ENCODE results near the gene ESRRG. TPM values are rescaled to one million over a fixed set of nuclear protein-coding genes. Genes with fewer than 3 reads are reported as not detected.

Gene ESRRG
- total and polyA plus RNA-seq, 2 of the 8 experiments (the other 6 are each of a cell fraction or from before 2014, with no cell fraction given): 0.59 to 1.4 TPM

GRCh38 chr1:216665406-216665805, 57.8 kb downstream of the ESRRG start:
- Histone ChIP-seq H3K14ac (ENCODE audit: insufficient read length) (no peak overlapping the region), H3K4me2 (ENCODE audit: insufficient read depth in 1 of 2, low read depth in 2 of 2, low read length in 2 of 2) (no peak overlapping the region), H3K79me1 (ENCODE audit: low read depth, low read length) (no peaks in the 10 kb centered on the region), H4K5ac (ENCODE audit: insufficient read length, low read depth, low read length) (no peak overlapping the region), H3K9ac (replicated peaks in 1 of 4; ENCODE audit: extremely low read depth in 1 of 4, low read depth in 3 of 4, low read length in 3 of 4) (no peak overlapping the region), H3K9me3 (ENCODE audit: insufficient read depth in 2 of 2, low read depth in 1 of 2, low read length in 1 of 2) (no peaks in the 10 kb centered on the region), H3K4ac (replicated peaks; ENCODE audit: insufficient read length, low read depth, low read length) (no peak overlapping the region), H3K4me3 (ENCODE audit: extremely low read depth in 1 of 4, insufficient read depth in 2 of 4, low read depth in 3 of 4, low read length in 4 of 4) (no peak overlapping the region), H4K20me1 (replicated peaks in 1 of 2; ENCODE audit: control insufficient read depth in 1 of 2, insufficient read depth in 2 of 2, low read length in 2 of 2) (no peaks in the 10 kb centered on the region), H2BK120ac (replicated peaks; ENCODE audit: low read depth, low read length) (no peak overlapping the region), H2BK5ac (ENCODE audit: low read depth, low read length) (no peak overlapping the region), H3K27me3 (replicated peaks in 1 of 4; ENCODE audit: control insufficient read depth in 3 of 4, extremely low read depth in 1 of 4, insufficient read depth in 3 of 4, low read length in 3 of 4) (no peaks in the 10 kb centered on the region), H3K56ac (replicated peaks; ENCODE audit: insufficient read length, low read depth, low read length) (no peak overlapping the region), H2BK20ac (ENCODE audit: low read length) (no peak overlapping the region), H3K27ac (ENCODE audit: low read depth, low read length) (no peak overlapping the region), H3K23me2 (ENCODE audit: low read depth, low read length) (no peaks in the 10 kb centered on the region), H4K91ac (replicated peaks; ENCODE audit: insufficient read length, low read length) (no peak overlapping the region), H3K79me2 (ENCODE audit: control insufficient read depth in 1 of 2, insufficient read depth in 2 of 2, low read length in 2 of 2) (no peaks in the 10 kb centered on the region), H3K36me3 (ENCODE audit: control insufficient read depth in 2 of 4, insufficient read depth in 4 of 4, low read length in 3 of 4) (no peaks in the 10 kb centered on the region), H3K23ac (ENCODE audit: insufficient read length) (no peak overlapping the region), H4K8ac (ENCODE audit: extremely low read depth, insufficient read depth, low read length) (no peak overlapping the region), H2AK5ac (ENCODE audit: low read depth, low read length) (no peak overlapping the region), H3K18ac (ENCODE audit: extremely low read depth, low read length) (no peak overlapping the region), H2AFZ (ENCODE audit: low read length) (no peak overlapping the region), H2BK12ac (ENCODE audit: low read depth, low read length) (no peak overlapping the region), H2BK15ac (ENCODE audit: low read length) (no peak overlapping the region), H3K4me1 (replicated peaks in 1 of 4; ENCODE audit: control insufficient read depth in 3 of 4, insufficient read depth in 4 of 4, low read length in 3 of 4) (no peaks in the 10 kb centered on the region)
- FAIRE-seq: no peak
- DNase-seq (ENCODE audit: low read depth in 1 of 2, low spot score in 2 of 2): no peak
- TF ChIP-seq MAX (IDR thresholded peaks at IDR 0.05): no peak
- TF ChIP-seq TAF1 (IDR thresholded peaks at IDR 0.05; ENCODE audit: low read depth, low read length): no peak
- TF ChIP-seq HDAC6 (IDR thresholded peaks at IDR 0.05; ENCODE audit: low read depth, low read length): no peak
- no peak for TF ChIP-seq SP1 (IDR thresholded peaks at IDR 0.05; ENCODE audit: low read depth, low read length)
- TF ChIP-seq ASH2L (IDR thresholded peaks at IDR 0.05; ENCODE audit: low read length): no peak
- no peak for TF ChIP-seq ATF2 (IDR thresholded peaks at IDR 0.05; ENCODE audit: low read length)
- no peak for TF ChIP-seq YY1 (IDR thresholded peaks at IDR 0.05; ENCODE audit: low read depth, low read length)
- ChIA-PET POLR2A (ENCODE audit: partially characterized antibody) (no interaction called here), CTCF (ENCODE audit: partially characterized antibody) (interaction anchor here (1.2 kb wide), 1 partner anchor 11 kb away, joined by 3 read pairs; no protein-coding TSS in a partner anchor)
- 96% methylated on average over 1 of the region's 1 CpG; no CpG with 5 or more reads in 1 of the 2 experiments for WGBS, 2 experiments (ENCODE audit: extremely low coverage in 1 of 2, insufficient coverage in 1 of 2, insufficient read length in 1 of 2, insufficient replicate concordance in 2 of 2, low coverage in 1 of 2, low lambda C conversion rate in 2 of 2, missing lambda C conversion rate in 1 of 2)

Data from H1 (cell line).